Stimulated activated CD4-positive, alpha-beta T cell treated with anti-CD3 and anti-CD28 coated beads, Interleukin-2, amount 100 ng/mL, for 4 hours (primary cell): Measurements from ENCODE around the gene EXD3.

Experiments used
- DNase-seq: peaks from one replicate; pipeline ENCODE4 v3.0.0-alpha.2; 2020; ENCODE audit warnings: low read depth

EXD3 gene

GRCh38 chr9:137432687-137433348 is 9.9 kb upstream of the EXD3 start:
- DNase-seq: no peak

GRCh38 chr9:137431416-137431931 is 8.5 kb upstream of the EXD3 start:
- DNase-seq: no peak

- no peak for DNase-seq
Observed at GRCh38 chr9:137430723-137431415, 7.9 kb upstream of the EXD3 start.

- DNase-seq: no peak
Observed at GRCh38 chr9:137429974-137430722, 7.2 kb upstream of the EXD3 start.

GRCh38 chr9:137429546-137429890 is 6.6 kb upstream of the EXD3 start:
- no peak for DNase-seq

GRCh38 chr9:137428841-137429545 is 6.0 kb upstream of the EXD3 start:
- DNase-seq: no peak

- DNase-seq: no peak
Observed at GRCh38 chr9:137428311-137428630, 5.3 kb upstream of the EXD3 start.

GRCh38 chr9:137427454-137428310 is 4.7 kb upstream of the EXD3 start:
- DNase-seq: no peak

GRCh38 chr9:137426018-137426681 is 3.2 kb upstream of the EXD3 start:
- DNase-seq: no peak

- DNase-seq: no peak
Observed at GRCh38 chr9:137423514-137424291, 741 bp upstream of the EXD3 start.

GRCh38 chr9:137421838-137422603 is 941 bp downstream of the EXD3 start:
- no peak for DNase-seq

GRCh38 chr9:137417161-137418021 is 5.6 kb downstream of the EXD3 start:
- no peak for DNase-seq

GRCh38 chr9:137416563-137417151 is 6.3 kb downstream of the EXD3 start:
- no peak for DNase-seq

- no peak for DNase-seq
Observed at GRCh38 chr9:137416006-137416562, 6.9 kb downstream of the EXD3 start.

GRCh38 chr9:137415451-137415850 is 7.5 kb downstream of the EXD3 start:
- no peak for DNase-seq

GRCh38 chr9:137412431-137412830 is 10.5 kb downstream of the EXD3 start:
- no peak for DNase-seq

- no peak for DNase-seq
Observed at GRCh38 chr9:137411645-137412380, 11.1 kb downstream of the EXD3 start.
